Mesenchymal stem cell (in vitro differentiated cells and primary cell): ENCODE results near the gene ADAMTS17.
A peak's percentile ranks its signal among the peaks of the same experiment; 100 is the strongest.

Experiments
- DNase-seq: peaks from one replicate; pipeline ENCODE4 v3.0.0-alpha.2; 2013
- H2AFZ ChIP-seq: one replicate; pipeline ENCODE4 v1.6.1; 2013; ENCODE audit warnings: low read depth, mild to moderate bottlenecking, control low read depth, inconsistent platforms, low read length, moderate library complexity
- H2AK5ac ChIP-seq: 2 replicates; pipeline ENCODE4 v1.6.1; 2013; ENCODE audit warnings: low read length, moderate library complexity, mild to moderate bottlenecking, inconsistent platforms; ENCODE audit not compliant: severe bottlenecking
- H2BK120ac ChIP-seq: one replicate; pipeline ENCODE4 v1.6.1; 2013; ENCODE audit warnings: low read depth, mild to moderate bottlenecking, inconsistent platforms, low read length, moderate library complexity
- H2BK12ac ChIP-seq, 2 experiments: one replicate each; pipeline ENCODE4 v1.6.1; 2013; ENCODE audit warnings: inconsistent platforms in 2 of 2, low read length in 2 of 2, mild to moderate bottlenecking in 2 of 2, moderate library complexity in 2 of 2, control low read depth in 1 of 2
- H2BK15ac ChIP-seq: one replicate; pipeline ENCODE4 v1.6.1; 2013; ENCODE audit warnings: mild to moderate bottlenecking, low read depth, inconsistent platforms; ENCODE audit not compliant: poor library complexity, severe bottlenecking
- H2BK5ac ChIP-seq: 2 replicates; pipeline ENCODE4 v1.6.1; 2013; ENCODE audit warnings: low read depth, mild to moderate bottlenecking, low read length, control low read depth, inconsistent platforms; ENCODE audit not compliant: poor library complexity, severe bottlenecking
- H3K14ac ChIP-seq, 2 experiments: one replicate each; pipeline ENCODE4 v1.6.1; 2013; ENCODE audit warnings: inconsistent platforms in 2 of 2, low read length in 2 of 2, control low read depth in 1 of 2, mild to moderate bottlenecking in 1 of 2, moderate library complexity in 1 of 2
- H3K18ac ChIP-seq, 2 experiments: one replicate each; pipeline ENCODE4 v1.6.1; 2013; ENCODE audit warnings: inconsistent platforms in 2 of 2, low read length in 2 of 2, control low read depth in 1 of 2, low read depth in 1 of 2, mild to moderate bottlenecking in 1 of 2
- H3K23ac ChIP-seq, 2 experiments: one replicate each; pipeline ENCODE4 v1.6.1; 2013; ENCODE audit warnings: inconsistent platforms in 2 of 2, low read length in 2 of 2, mild to moderate bottlenecking in 2 of 2, moderate library complexity in 2 of 2, control low read depth in 1 of 2
- H3K27ac ChIP-seq: 2 replicates; pipeline ENCODE4 v1.5.1; 2013; ENCODE audit warnings: mild to moderate bottlenecking, moderate library complexity, low read length, control low read depth, inconsistent platforms; ENCODE audit not compliant: poor library complexity, severe bottlenecking
- H3K27me3 ChIP-seq, 2 experiments: 2 replicates each; pipeline versions ENCODE4 v1.6.1 to v1.7.0; 2013; ENCODE audit warnings: low read length in 2 of 2, mild to moderate bottlenecking in 2 of 2, moderate library complexity in 2 of 2, control low read depth in 1 of 2, inconsistent platforms in 1 of 2; ENCODE audit not compliant: control insufficient read depth in 1 of 2, insufficient read depth in 1 of 2
- H3K36me3 ChIP-seq, 2 experiments: 2 replicates each; pipeline versions ENCODE4 v1.6.1 to v1.7.0; 2013; ENCODE audit warnings: low read length in 2 of 2, control low read depth in 1 of 2, inconsistent platforms in 1 of 2, low read depth in 1 of 2, mild to moderate bottlenecking in 1 of 2; ENCODE audit not compliant: insufficient read depth in 2 of 2, control insufficient read depth in 1 of 2
- H3K4ac ChIP-seq, 2 experiments: one replicate each; pipeline ENCODE4 v1.6.1; 2013; ENCODE audit warnings: inconsistent platforms in 2 of 2, low read length in 2 of 2, mild to moderate bottlenecking in 2 of 2, moderate library complexity in 2 of 2, control low read depth in 1 of 2, low read depth in 1 of 2
- H3K4me1 ChIP-seq: 2 replicates; pipeline ENCODE4 v1.6.1; 2013; ENCODE audit warnings: low read depth, low read length, control low read depth; ENCODE audit not compliant: control insufficient read depth, insufficient read depth
- H3K4me2 ChIP-seq: 2 replicates; pipeline ENCODE4 v1.6.1; 2013; ENCODE audit warnings: low read length, mild to moderate bottlenecking, inconsistent platforms; ENCODE audit not compliant: poor library complexity, severe bottlenecking
- H3K4me3 ChIP-seq, 2 experiments: 2 replicates each; pipeline versions ENCODE4 v1.5.1 to v1.7.0; 2013; ENCODE audit warnings: low read length in 2 of 2, mild to moderate bottlenecking in 2 of 2, control low read depth in 1 of 2, low read depth in 1 of 2; ENCODE audit not compliant: insufficient read depth in 1 of 2
- H3K79me1 ChIP-seq: replicated peaks from 2 replicates; pipeline ENCODE4 v1.6.1; 2013; ENCODE audit warnings: mild to moderate bottlenecking, control low read depth, low read length, inconsistent platforms; ENCODE audit not compliant: poor library complexity, severe bottlenecking
- H3K9ac ChIP-seq: 2 replicates; pipeline ENCODE4 v1.7.0; 2013; ENCODE audit warnings: mild to moderate bottlenecking, low read length, moderate library complexity
- H3K9me3 ChIP-seq: 2 replicates; pipeline ENCODE4 v1.7.0; 2013; ENCODE audit warnings: mild to moderate bottlenecking, low read length; ENCODE audit not compliant: control insufficient read depth
- H4K8ac ChIP-seq: one replicate; pipeline ENCODE4 v1.6.1; 2013; ENCODE audit warnings: inconsistent platforms, mild to moderate bottlenecking, low read length, moderate library complexity
- H4K91ac ChIP-seq: one replicate; pipeline ENCODE4 v1.6.1; 2013; ENCODE audit warnings: mild to moderate bottlenecking, low read length, inconsistent platforms
- WGBS: methylation state at CpG from one replicate; pipeline ENCODE4 v1.1.7; 2013; ENCODE audit warnings: mixed read lengths; 5-methylcytosine and 5-hydroxymethylcytosine counted together

The ADAMTS17 gene

GRCh38 chr15:99973351-99973750, 368.4 kb downstream of the ADAMTS17 start:
- Histone ChIP-seq H3K9ac (no peak overlapping the region), H3K79me1 (no peaks in the 10 kb centered on the region), H3K4me1 (peaks cover 13% of the 10 kb centered on the region), H2BK15ac (no peak overlapping the region), H3K23ac (no peak overlapping the region), H3K27me3 (peaks cover 0 to 31% of the 10 kb centered on the region in 2 experiments), H2BK120ac (no peak overlapping the region), H3K4me3 (no peak overlapping the region), H3K9me3 (no peaks in the 10 kb centered on the region), H2AK5ac (no peak overlapping the region), H2AFZ (no peak overlapping the region), H4K8ac (no peak overlapping the region), H3K36me3 (no peaks in the 10 kb centered on the region), H3K14ac (no peak overlapping the region), H3K27ac (no peak overlapping the region), H4K91ac (no peak overlapping the region), H3K4me2 (no peak overlapping the region), H3K18ac (no peak overlapping the region), H3K4ac (no peak overlapping the region), H2BK12ac (no peak overlapping the region), H2BK5ac (no peak overlapping the region)
- 95% methylated on average over 11 of the region's 11 CpGs for WGBS
- DNase-seq = no peak

GRCh38 chr15:99970891-99971430, 370.8 kb downstream of the ADAMTS17 start:
- Histone ChIP-seq H3K9me3 (no peaks in the 10 kb centered on the region), H2BK5ac (no peak overlapping the region), H3K27ac (no peak overlapping the region), H4K8ac (no peak overlapping the region), H2AFZ (no peak overlapping the region), H2BK120ac (no peak overlapping the region), H4K91ac (no peak overlapping the region), H3K4me3 (no peak overlapping the region), H3K23ac (peak overlapping the region in 1 of 2 experiments; percentile 30), H3K36me3 (no peaks in the 10 kb centered on the region), H3K18ac (no peak overlapping the region), H2BK15ac (no peak overlapping the region), H3K27me3 (peaks cover 0 to 31% of the 10 kb centered on the region in 2 experiments), H3K9ac (no peak overlapping the region), H3K79me1 (no peaks in the 10 kb centered on the region), H3K4me2 (no peak overlapping the region), H3K4me1 (peaks cover 7% of the 10 kb centered on the region), H2BK12ac (no peak overlapping the region), H2AK5ac (no peak overlapping the region), H3K4ac (no peak overlapping the region), H3K14ac (no peak overlapping the region)
- no peak for DNase-seq
- WGBS = 49% methylated on average over 9 of the region's 9 CpGs

GRCh38 chr15:99969261-99969920, 372.4 kb downstream of the ADAMTS17 start:
- Histone ChIP-seq H3K9me3 (no peaks in the 10 kb centered on the region), H3K4me3 (no peak overlapping the region), H2BK5ac (no peak overlapping the region), H2BK120ac (no peak overlapping the region), H3K27me3 (peaks cover 0 to 34% of the 10 kb centered on the region in 2 experiments), H3K4me2 (no peak overlapping the region), H3K36me3 (no peaks in the 10 kb centered on the region), H3K18ac (no peak overlapping the region), H3K23ac (no peak overlapping the region), H3K27ac (no peak overlapping the region), H2AFZ (no peak overlapping the region), H3K9ac (no peak overlapping the region), H3K4me1 (peaks cover 5% of the 10 kb centered on the region), H4K91ac (no peak overlapping the region), H2BK15ac (no peak overlapping the region), H3K4ac (no peak overlapping the region), H4K8ac (no peak overlapping the region), H3K79me1 (no peaks in the 10 kb centered on the region), H2BK12ac (no peak overlapping the region), H3K14ac (no peak overlapping the region), H2AK5ac (no peak overlapping the region)
- no peak for DNase-seq
- 86% methylated on average over 8 of the region's 8 CpGs for WGBS

GRCh38 chr15:99967841-99968371, 373.9 kb downstream of the ADAMTS17 start:
- H3K36me3 ChIP-seq = no peaks in the 10 kb centered on the region
- no peak overlapping the region for H2BK12ac ChIP-seq
- H2BK120ac ChIP-seq = no peak overlapping the region
- H3K4me1 ChIP-seq = peaks cover 8% of the 10 kb centered on the region
- no peak for DNase-seq
- no peak overlapping the region for H2BK15ac ChIP-seq
- WGBS = 87% methylated on average over 11 of the region's 11 CpGs
- H2BK5ac ChIP-seq = no peak overlapping the region
- no peak overlapping the region for H3K14ac ChIP-seq
- no peak overlapping the region for H2AFZ ChIP-seq
- peaks cover 0 to 31% of the 10 kb centered on the region in 2 experiments for H3K27me3 ChIP-seq
- H2AK5ac ChIP-seq = no peak overlapping the region
- no peak overlapping the region for H3K4me3 ChIP-seq
- no peak overlapping the region for H3K23ac ChIP-seq
- H3K9me3 ChIP-seq = no peaks in the 10 kb centered on the region
- no peak overlapping the region for H3K9ac ChIP-seq
- H3K18ac ChIP-seq = no peak overlapping the region
- H3K4me2 ChIP-seq = no peak overlapping the region
- H3K79me1 ChIP-seq = no peaks in the 10 kb centered on the region
- no peak overlapping the region for H4K91ac ChIP-seq
- no peak overlapping the region for H4K8ac ChIP-seq
- H3K27ac ChIP-seq = no peak overlapping the region
- no peak overlapping the region for H3K4ac ChIP-seq
